HG02642 (cell line): ENCODE measurements around the gene NPPC.
"Not testable (repeated sequence)": the region's sequence is repeated elsewhere in the genome, so short reads cannot be mapped to it uniquely, and the experiment has no call there.

Experiments
- ATAC-seq: cut with Tn5 transposase; IDR thresholded peaks from one replicate; pipeline ENCODE4 v1.9.1; 2021; ENCODE audit warnings: mild to moderate bottlenecking; ENCODE audit not compliant: unreplicated experiment, poor library complexity

Gene NPPC

GRCh38 chr2:231894566-231895380, 31.4 kb downstream of the NPPC start:
- ATAC-seq, result no peak

GRCh38 chr2:231891514-231891905, 34.7 kb downstream of the NPPC start:
- ATAC-seq, result no peak

GRCh38 chr2:231890896-231891513, 35.2 kb downstream of the NPPC start:
- ATAC-seq, result no peak

- no peak for ATAC-seq
Measured at GRCh38 chr2:231887756-231888155, 38.4 kb downstream of the NPPC start.

GRCh38 chr2:231886071-231886681, 40.0 kb downstream of the NPPC start:
- no peak for ATAC-seq

- ATAC-seq, result no peak
Measured at GRCh38 chr2:231884438-231885140, 41.6 kb downstream of the NPPC start.

- no peak for ATAC-seq
Measured at GRCh38 chr2:231883468-231883881, 42.7 kb downstream of the NPPC start.

GRCh38 chr2:231882646-231883045, 43.5 kb downstream of the NPPC start:
- ATAC-seq, result no peak

GRCh38 chr2:231880371-231880770, 45.8 kb downstream of the NPPC start:
- ATAC-seq, result not testable (repeated sequence)

GRCh38 chr2:231879216-231879615, 47.0 kb downstream of the NPPC start:
- no peak for ATAC-seq

- ATAC-seq, result no peak
Measured at GRCh38 chr2:231877533-231878456, 48.4 kb downstream of the NPPC start.

GRCh38 chr2:231874944-231875343, 51.3 kb downstream of the NPPC start:
- no peak for ATAC-seq
